ENCODE measurements around the gene GNL3. TPM values are rescaled to one million over a fixed set of nuclear protein-coding genes. Genes with fewer than 3 reads are reported as not detected.

GNL3 gene
- total and polyA plus RNA-seq, 12 donors, result 20.6 to 60.4 (median 25.8) TPM

GRCh38 chr3:52705688-52706686, 20.2 kb downstream of the GNL3 start, which contains the start of the genes GLT8D1 and SPCS1:
TSS of gene GLT8D1 (minus strand) at chr3:52705791. CDS start at chr3:52700460, 5,331 bp downstream.
TSS of gene SPCS1 (plus strand) at chr3:52706106. CDS start at chr3:52706247, 141 bp downstream.
- Histone ChIP-seq H3K27me3 (no peaks in the 10 kb centered on the region), H3K9me3 (no peaks in the 10 kb centered on the region), H3K27ac (peak within 1 kb of the TSS; percentile 60 to 97 (median 92)), H3K4me3 (peak within 1 kb of the TSS; percentile 48 to 97 (median 86)), H3K36me3 (peaks cover 0 to 35% (median 23%) of the 10 kb centered on the region in 9 donors), H3K4me1 (peaks cover 8 to 41% (median 31%) of the 10 kb centered on the region in 9 donors)
- peak; percentile 95 to 97 (median 96) for ATAC-seq
- peak; percentile 84 to 87 for DNase-seq
- 1% methylated on average over 73 to 94 of the region's 94 CpGs for WGBS, 2 donors
- TF ChIP-seq, protein P1, sequence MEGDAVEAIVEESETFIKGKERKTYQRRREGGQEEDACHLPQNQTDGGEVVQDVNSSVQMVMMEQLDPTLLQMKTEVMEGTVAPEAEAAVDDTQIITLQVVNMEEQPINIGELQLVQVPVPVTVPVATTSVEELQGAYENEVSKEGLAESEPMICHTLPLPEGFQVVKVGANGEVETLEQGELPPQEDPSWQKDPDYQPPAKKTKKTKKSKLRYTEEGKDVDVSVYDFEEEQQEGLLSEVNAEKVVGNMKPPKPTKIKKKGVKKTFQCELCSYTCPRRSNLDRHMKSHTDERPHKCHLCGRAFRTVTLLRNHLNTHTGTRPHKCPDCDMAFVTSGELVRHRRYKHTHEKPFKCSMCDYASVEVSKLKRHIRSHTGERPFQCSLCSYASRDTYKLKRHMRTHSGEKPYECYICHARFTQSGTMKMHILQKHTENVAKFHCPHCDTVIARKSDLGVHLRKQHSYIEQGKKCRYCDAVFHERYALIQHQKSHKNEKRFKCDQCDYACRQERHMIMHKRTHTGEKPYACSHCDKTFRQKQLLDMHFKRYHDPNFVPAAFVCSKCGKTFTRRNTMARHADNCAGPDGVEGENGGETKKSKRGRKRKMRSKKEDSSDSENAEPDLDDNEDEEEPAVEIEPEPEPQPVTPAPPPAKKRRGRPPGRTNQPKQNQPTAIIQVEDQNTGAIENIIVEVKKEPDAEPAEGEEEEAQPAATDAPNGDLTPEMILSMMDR (IDR thresholded peaks at IDR 0.05), result no peak
- intact Hi-C loops (cut with DNase I), result no loop called here

- no peaks in the 10 kb centered on the region for H3K9me3 ChIP-seq
- ATAC-seq (no peak), DNase-seq (no peak)
- intact Hi-C loops (cut with DNase I), result no loop called here
- H3K4me3 ChIP-seq, result peak overlapping the region in 3 of 10 donors; percentile 81 to 97 (median 91)
- peaks cover 0 to 49% (median 23%) of the 10 kb centered on the region in 9 donors for H3K36me3 ChIP-seq
- no peaks in the 10 kb centered on the region for H3K27me3 ChIP-seq
- 83 to 91% methylated on average over 4 of the region's 4 CpGs for WGBS, 2 donors
- H3K27ac ChIP-seq, result peak overlapping the region in 2 of 10 donors; percentile 93 to 97
- H3K4me1 ChIP-seq, result peaks cover 8 to 41% (median 31%) of the 10 kb centered on the region in 9 donors
- TF ChIP-seq, protein P1 (IDR thresholded peaks at IDR 0.05), result no peak
These were observed 21.8 kb downstream of the GNL3 start for GRCh38 chr3:52707585-52707984.

DNA sequence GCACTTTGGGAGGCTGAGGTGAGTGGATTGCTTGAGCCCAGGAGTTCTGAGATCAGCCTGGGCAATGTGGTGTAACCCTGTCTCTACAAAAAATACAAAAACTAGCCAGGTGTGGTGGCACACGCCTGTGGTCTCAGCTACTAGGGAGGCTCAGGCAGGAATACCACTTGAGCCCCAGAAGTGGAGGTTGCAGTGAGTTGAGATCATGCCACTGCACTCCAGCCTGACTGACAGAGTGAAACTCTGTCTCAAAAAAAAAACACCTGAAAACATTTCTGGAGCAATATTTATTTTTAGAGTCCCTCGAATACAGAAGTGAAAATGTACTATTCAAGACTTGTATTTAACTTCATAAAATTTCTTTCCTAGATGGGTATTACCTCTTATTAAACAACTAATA, 24.7 kb downstream of the GNL3 start:
- DNase-seq (no peak), ATAC-seq (no peak)
- Histone ChIP-seq H3K27me3 (no peaks in the 10 kb centered on the region), H3K4me1 (peaks cover 6 to 20% (median 18%) of the 10 kb centered on the region in 9 donors), H3K4me3 (no peak overlapping the region), H3K36me3 (peaks cover 0 to 55% (median 23%) of the 10 kb centered on the region in 9 donors), H3K27ac (no peak overlapping the region), H3K9me3 (no peaks in the 10 kb centered on the region)
- TF ChIP-seq, protein P1 (IDR thresholded peaks at IDR 0.05), result no peak
- intact Hi-C loops (cut with DNase I), result no loop called here
- 76 to 85% methylated on average over 2 of the region's 2 CpGs for WGBS, 2 donors
